ENCODE measurements around the gene S100A1.

The S100A1 gene

DNA sequence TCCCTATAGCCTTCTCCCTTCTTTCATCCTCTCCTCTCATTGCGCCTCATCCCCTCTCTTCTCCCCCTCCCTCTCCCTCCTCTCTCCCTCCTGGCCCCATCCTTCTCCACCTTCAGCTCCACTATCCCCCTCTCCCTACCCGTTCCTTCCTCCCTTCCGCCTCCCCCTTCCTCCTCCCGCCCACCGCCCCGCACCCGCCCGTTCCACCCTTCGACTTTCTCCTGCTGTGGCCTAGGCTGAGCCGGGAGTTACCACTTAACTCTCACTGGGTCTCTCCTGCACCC, 51.8 kb downstream of the S100A1 start:
- peaks cover 61% of the 10 kb centered on the region for H3K27me3 Mint-ChIP-seq (ENCODE audit: low read depth)
- no peak overlapping the region for H3K27ac Mint-ChIP-seq
- DNase-seq (ENCODE audit: low spot score) = no peak
- peaks cover 20% of the 10 kb centered on the region for H3K4me1 Mint-ChIP-seq (ENCODE audit: low read depth)
- H3K36me3 Mint-ChIP-seq (ENCODE audit: low read depth) = no peaks in the 10 kb centered on the region
- H3K9me3 Mint-ChIP-seq = no peaks in the 10 kb centered on the region
- peak overlapping the region; percentile 64 for H3K4me3 Mint-ChIP-seq

All from T-helper 2 cell treated with Interferon-gamma antibody and Interleukin-4, amounts not matched to agents 5 μg/mL and 100 μg/mL, for 36 hours (primary cell).